ENCODE results near the gene ISG15.
A peak's percentile ranks its signal among the peaks of the same experiment; 100 is the strongest.

Gene ISG15

GRCh38 chr1:1013105-1013921 is at the start of gene ISG15:
Gene ISG15 (plus strand): TSS chr1:1013497. CDS start chr1:1013574, 77 bp downstream.
- no peak for DNase-seq (ENCODE audit: low spot score)

DNA sequence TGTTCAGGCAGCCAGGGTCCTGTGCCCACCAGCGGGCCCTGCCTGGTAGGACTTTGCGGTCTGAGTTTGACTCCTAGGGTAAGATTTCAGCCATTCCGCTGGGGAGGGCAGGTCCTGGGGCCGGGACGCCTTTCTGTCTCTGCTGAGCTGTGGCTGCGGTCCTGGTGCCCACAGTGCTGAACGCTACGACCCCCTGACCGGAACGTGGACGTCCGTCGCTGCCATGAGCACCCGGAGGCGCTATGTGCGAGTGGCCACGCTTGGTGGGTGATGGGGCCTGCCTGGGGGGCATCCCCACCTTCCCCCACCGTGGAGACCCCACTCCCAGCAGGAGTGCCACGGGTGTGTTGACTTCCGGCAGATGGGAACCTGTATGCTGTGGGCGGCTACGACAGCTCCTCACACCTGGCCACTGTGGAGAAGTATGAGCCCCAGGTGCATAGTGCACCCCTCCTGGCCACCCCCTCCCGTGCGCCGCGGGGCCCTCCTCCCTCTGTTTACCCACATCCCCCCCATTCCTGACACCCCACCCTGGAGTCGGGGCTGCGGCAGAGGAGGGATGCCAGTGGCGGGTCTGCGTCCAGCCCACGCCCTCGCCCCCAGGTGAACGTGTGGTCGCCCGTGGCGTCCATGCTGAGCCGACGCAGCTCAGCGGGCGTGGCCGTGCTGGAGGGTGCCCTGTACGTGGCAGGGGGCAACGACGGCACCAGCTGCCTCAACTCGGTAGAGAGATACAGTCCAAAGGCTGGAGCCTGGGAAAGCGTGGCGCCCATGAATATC is 49.4 kb upstream of the ISG15 start:
- no peak for DNase-seq (ENCODE audit: low spot score)

- DNase-seq (ENCODE audit: low spot score): no peak
Observed at GRCh38 chr1:964691-965525, 48.4 kb upstream of the ISG15 start.

GRCh38 chr1:965526-966134 is 47.7 kb upstream of the ISG15 start:
- DNase-seq (ENCODE audit: low spot score): no peak

GRCh38 chr1:966135-966703 is 47.1 kb upstream of the ISG15 start, which contains the start of gene PLEKHN1:
Gene PLEKHN1 (plus strand): TSS chr1:966482. CDS start chr1:966532, 50 bp downstream.
- DNase-seq (ENCODE audit: low spot score): peak; percentile 81

GRCh38 chr1:966704-967300 is 46.5 kb upstream of the ISG15 start:
- peak; percentile 79 for DNase-seq (ENCODE audit: low spot score)

- DNase-seq (ENCODE audit: low spot score): no peak
Observed at GRCh38 chr1:967466-968343, 45.6 kb upstream of the ISG15 start.

DNA sequence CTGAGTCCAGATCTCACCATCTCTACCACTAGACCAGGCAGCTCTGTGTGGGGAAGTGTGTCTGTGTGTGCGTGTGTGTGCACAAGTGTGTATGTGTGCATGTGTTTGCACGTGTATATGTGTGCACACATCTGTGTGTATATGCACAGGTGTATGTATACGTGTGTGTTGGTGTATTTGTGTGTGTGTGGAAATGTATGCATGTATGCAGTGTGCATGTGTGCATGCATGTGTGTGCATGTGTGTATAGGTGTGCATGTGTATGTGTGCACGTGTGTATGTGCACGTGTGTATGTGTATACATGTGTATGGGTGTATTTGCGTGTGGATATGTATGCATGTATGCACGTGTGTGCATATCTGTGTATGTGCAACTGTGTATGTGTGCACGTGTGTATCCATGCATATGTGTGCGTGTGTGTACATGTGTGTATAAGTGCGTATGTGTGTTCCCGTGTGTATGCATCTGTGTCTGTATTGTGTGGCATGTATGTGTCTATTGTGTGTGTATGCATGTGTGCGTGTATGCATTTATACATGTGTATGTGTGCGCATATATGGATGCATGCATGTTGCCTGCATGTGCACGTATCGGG is 43.9 kb upstream of the ISG15 start:
- DNase-seq (ENCODE audit: low spot score): no peak

GRCh38 chr1:970242-970972 is 42.9 kb upstream of the ISG15 start:
- DNase-seq (ENCODE audit: low spot score): no peak

DNA sequence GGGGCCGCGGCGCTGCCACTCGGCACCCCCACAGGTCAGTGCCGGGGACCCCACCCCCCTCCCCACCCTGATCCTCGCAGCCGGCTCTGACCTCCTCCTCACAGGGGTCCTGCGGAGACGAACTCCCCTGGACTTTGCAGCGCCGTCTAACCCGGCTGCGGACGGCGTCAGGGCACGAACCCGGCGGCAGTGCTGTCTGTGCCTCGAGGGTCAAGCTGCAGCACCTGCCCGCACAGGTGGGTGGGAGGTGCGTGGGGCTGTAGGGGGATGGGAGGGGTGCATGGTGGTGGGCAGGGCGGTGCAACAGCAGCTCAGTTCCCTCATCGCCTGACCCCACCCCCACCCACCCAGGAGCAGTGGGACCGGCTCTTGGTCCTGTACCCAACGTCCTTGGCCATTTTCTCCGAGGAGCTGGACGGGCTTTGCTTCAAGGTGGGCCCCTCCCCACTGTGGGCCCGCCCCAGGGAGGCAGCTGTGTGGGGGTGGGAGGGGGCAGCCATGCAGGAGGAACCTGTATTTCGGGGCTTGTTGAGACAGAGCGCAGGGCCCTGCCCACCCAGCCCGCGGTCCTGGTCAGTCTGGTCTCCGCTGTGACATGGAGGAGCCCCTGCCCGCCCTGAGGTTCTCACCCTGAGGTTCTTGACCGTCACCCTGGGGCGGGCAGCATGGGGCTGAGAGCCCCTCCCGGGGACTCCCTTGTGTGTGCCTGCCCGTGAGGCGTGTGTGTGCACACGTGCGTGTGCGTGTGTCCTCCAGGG is 42.1 kb upstream of the ISG15 start:
- no peak for DNase-seq (ENCODE audit: low spot score)

DNA sequence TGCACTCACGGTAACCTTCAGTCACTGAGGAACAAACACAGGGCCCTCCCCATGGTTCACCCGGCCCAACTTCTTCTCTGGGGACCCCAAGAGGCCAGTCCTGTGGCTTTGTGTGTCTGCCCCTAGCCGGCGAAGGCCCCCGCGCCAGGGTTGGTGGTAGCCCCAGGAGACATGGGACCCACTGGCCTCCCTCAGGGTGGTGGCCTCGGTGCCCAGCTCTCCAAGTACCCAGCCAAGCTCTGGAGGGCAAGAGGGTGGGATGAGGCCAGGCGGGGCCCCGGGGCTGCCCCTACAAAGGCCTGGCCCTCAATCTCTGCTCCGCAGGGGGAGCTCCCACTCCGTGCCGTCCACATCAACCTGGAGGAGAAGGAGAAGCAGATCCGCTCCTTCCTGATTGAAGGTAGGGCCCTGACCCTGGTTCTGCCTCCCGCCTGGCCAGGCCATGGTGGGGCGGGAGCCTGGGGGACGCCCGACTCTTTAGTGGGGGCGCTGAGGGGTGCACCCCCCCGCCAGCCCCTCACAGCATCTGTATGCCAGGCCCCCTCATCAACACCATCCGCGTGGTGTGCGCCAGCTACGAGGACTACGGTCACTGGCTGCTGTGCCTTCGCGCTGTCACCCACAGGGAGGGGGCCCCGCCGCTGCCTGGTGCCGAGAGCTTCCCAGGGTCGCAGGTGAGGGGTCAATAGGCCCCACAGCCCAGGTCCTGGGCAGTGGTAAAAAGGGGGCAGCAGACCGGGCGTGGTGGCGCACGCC is 41.4 kb upstream of the ISG15 start:
- no peak for DNase-seq (ENCODE audit: low spot score)

GRCh38 chr1:972726-973458 is 40.4 kb upstream of the ISG15 start:
- DNase-seq (ENCODE audit: low spot score): no peak

DNA sequence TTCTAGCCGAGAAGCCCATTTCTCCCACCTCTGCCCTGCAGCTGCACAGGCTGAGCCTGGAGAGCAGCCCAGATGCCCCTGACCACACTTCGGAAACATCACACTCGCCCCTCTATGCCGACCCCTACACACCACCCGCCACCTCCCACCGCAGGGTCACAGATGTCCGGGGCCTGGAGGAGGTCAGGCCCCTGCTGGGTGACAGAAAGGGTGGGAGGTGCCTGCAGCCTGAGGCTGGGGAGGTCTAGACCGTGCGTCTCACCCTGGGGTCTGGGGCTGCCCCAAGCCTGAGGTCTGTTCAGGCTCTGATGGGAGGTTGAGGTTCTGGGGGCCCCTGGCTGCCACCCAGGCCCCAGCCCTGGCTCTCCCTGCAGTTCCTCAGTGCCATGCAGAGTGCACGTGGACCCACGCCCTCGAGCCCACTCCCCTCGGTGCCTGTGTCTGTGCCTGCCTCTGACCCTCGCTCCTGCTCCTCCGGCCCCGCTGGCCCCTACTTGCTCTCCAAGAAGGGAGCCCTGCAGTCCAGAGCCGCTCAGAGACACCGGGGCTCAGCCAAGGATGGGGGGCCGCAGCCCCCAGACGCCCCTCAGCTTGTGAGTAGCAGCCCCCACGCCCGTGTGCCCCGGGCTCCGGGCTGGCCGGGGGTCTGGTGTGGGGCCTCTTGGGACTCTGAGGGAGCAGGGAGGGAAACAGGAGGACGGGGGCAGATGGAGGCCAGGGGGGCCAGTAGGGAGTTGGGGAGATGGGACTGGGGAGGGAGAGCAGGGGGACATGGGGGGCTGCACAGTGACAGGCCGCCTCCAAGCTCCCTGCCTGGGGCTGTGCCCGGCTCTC is 39.6 kb upstream of the ISG15 start:
- no peak for DNase-seq (ENCODE audit: low spot score)

- no peak for DNase-seq (ENCODE audit: low spot score)
Observed at GRCh38 chr1:974293-974640, 39.0 kb upstream of the ISG15 start.

DNA sequence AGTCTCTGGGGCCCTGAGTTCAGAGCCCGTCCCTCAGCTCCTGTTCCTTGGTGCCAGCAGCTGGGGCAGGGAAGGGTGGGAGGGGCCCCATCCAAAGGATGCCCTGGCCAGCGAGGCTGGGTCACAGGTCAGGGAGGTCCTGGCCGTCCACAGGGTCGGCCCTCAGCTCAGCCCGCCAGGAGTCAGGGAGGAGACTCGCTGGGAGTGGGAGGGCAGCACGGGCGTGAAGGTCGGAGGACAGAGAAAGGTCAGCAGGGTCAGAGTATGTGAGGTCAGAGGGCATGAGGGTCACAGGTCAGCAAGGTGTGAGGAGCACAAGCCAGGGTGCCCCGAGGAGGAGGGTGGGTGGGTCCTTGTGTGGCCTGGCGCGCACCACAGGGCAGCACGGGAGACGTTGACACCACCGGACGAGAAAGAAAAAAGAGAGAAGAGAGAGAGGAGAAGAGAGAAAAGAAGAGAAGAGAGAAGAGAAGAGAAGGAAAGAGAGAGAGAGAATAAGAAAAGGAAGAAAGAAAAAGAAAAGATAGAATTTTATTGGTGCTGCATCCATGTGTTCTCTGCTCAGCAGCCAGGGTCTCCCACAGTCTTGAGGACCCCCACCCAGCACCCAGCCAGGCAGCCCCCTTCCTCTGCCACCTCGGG is 38.5 kb upstream of the ISG15 start:
- DNase-seq (ENCODE audit: low spot score): no peak

All from iPS-NIHi11 (cell line).